ENCODE measurements around the gene SH3RF3.
"Not testable (repeated sequence)": the region's sequence is repeated elsewhere in the genome, so short reads cannot be mapped to it uniquely, and the experiment has no call there.

The SH3RF3 gene

DNA sequence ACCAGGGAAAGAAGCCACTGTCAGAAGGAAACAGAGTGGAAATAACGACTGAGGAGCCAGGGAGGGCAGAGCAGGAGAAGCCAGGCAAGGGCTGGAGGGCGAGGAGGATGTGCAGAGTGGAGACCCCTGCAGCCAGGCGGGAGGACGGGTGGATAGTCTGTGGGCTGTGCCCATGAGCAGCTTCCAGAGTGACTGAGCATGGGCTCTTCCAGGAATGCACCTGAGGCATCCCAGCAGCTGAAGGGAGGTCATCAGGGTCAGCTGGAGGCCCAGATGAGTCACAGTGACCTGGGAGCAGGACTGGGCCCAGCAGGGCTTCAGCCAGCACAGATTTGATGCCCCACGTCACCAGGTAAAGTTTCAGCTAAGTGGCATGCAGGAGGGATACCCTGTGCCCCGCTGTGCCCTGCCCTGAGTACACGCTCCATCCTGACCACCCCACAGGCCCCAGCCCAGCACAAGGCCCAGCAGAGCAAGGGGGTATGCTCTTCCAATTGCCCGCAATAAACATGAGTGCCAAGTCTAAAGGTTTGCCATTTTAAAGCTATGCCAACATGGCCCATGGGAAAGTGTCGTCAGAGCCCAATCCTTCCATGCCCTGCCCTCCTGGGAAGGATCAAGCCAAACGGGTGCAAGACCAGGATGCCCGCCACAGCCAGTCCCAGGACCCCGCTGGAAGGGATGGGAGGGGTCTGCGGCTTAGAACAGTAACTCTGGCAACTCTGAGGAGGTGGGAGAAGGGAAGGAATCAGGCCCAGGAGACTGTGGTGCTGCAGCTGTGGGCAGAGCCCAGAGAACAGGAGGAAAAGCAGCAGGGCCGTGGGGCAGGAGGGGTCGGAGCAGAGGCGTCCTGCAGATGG lies 399.1 kb downstream of the SH3RF3 start:
- ATAC-seq (no peak), DNase-seq (no peak)

GRCh38 chr2:109528811-109529501 lies 400.0 kb downstream of the SH3RF3 start:
- DNase-seq (no peak), ATAC-seq (peak; percentile 25)

DNA sequence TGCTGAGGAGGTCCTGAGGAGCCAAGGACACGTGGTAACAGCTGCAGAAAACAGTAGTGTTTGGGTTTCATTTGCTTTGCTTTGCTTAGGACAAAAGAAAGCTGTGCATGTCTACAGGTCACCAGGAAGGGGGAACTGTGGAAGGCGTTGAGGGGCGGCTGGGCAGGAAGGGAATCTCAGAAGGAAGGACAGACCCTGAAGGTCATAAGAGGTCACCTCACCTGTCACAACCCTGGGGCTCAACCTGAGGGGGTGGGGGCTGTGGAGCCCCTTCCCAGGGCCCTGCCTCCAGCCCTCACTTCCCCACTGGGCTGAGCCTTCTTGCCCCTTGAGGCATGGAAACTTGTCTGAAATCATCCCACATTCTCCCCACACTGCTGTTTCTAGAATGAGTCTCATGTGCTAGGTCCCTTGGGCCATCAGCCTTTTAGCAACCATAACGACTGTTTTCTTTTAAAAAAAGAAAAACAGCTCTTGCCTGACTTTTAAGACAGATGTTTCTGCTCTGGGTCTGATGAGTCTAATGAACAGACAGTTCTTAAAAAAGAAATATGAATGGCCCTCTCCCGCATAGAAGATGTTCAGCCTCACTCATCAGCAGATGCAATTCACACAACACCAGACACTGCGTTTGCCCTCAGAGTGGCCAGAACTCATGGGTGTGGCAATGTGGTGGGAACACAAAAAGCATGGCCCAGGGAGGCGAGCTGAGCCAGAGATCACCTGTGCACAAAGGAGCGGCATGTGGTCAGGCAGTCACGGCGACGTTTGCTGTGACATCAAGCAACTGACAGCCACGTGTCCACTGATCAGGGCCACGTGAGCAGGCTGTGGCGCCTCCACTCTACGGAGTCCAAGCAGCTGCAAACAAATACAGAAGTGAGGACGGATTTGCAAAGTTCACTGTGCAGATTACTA lies 400.8 kb downstream of the SH3RF3 start:
- DNase-seq: no peak

DNA sequence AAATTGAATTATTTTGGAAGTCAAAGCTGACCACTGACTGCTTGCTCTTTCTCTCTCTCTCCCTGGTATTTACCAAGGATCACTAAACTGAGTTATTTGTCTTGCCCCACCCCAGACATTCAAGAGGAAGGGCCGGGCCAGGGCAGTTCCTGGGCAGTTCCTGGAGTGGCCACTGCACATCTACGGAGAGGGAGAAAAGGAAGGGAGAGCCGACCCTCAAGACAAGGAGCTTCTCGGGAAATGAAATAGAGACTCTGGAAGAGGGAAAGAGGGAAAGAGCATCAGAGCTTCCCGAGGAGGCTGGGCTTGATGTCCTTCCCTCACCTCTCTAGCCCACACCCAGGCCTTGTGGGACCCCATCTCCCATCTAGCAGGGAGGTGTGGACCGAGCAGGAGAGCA lies 401.7 kb downstream of the SH3RF3 start:
- ATAC-seq: no peak
- DNase-seq: no peak

More for the DNA sequence above, 400.8 kb downstream of the SH3RF3 start:
- no peak for ATAC-seq

DNA sequence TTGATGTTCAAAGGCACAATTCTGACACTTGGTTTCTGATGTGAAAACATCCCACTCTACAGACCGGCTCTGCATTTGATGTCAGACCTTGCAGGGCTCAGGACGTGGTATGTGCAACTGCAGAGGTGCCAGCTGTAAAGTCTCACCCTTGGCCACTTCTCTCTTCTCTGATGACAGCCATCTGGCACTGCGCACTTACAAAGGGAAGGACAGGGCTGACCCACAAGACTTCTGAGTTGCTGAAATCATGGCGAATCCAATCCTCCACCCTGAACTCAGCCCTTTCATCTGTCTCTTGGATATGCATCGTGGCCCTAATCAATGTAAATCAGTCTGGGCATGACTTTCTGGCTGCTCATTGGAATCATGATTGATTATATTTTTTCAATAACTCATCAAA lies 402.2 kb downstream of the SH3RF3 start:
- no peak for ATAC-seq
- no peak for DNase-seq

- ATAC-seq (no peak), DNase-seq (no peak)
Measured at GRCh38 chr2:109531896-109532727, 403.1 kb downstream of the SH3RF3 start.

DNA sequence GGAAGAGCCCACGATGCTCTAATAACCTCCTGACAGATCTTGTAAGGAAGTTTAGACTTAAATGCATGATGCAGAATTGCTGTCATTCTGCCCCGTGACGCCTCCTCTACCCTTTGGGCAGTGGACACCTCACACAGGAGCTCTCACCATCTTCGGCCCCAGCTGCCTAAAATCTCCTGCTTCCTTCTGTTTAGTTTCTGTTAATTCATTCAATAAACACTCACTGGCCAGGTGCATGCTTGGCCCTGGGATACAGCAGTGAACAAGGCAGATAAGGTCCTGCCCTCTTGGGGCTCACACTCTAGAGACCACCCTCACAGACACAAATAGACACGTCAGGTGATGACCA lies 403.7 kb downstream of the SH3RF3 start:
- ATAC-seq: no peak

DNA sequence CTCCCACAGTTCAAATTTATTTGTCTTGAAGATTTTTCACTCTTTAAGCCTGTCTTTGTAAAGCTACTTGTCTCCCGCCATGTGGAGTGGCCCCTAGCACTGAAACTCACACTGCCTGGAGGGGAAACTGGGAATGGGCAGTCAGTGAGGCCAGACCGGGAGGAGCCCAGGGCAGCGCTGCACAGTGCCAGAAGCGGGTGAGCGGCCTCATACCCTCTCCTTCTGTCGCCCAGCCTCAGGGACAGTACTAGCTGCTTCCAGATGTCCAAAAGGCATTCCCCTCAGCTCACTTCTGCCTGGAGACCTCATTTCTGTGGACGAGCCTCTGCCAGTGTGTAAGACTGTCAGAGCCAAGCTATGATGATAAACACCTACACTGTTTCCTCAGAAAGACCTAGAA lies 404.8 kb downstream of the SH3RF3 start:
- DNase-seq (no peak), ATAC-seq (no peak)

More for the DNA sequence above, 403.7 kb downstream of the SH3RF3 start:
- DNase-seq: no peak

GRCh38 chr2:109535217-109535946 lies 406.4 kb downstream of the SH3RF3 start:
- no peak for DNase-seq
- ATAC-seq: no peak

GRCh38 chr2:109536556-109536955 lies 407.6 kb downstream of the SH3RF3 start:
- not testable (repeated sequence) for ATAC-seq, DNase-seq

- DNase-seq: no peak
- ATAC-seq: no peak
Measured at GRCh38 chr2:109537565-109538222, 408.7 kb downstream of the SH3RF3 start.

DNA sequence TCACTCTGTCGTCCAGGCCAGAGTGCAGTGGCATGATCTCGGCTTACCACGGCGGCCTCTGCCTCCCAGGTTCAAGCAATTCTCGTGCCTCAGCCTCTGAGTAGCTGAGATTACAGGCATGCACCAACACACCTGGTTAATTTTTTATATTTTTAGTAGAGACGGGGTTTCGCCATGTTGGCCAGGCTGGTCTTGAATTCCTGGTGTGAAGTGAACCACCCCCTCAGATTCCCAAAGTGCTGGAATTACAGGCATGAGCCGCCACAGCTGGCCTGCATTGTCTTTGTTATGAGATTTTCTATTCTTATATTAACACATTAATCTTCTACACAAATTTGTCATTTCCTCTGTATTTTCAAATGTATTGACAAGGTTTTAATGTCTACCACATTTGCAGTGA lies 409.5 kb downstream of the SH3RF3 start:
- ATAC-seq (no peak), DNase-seq (no peak)

DNA sequence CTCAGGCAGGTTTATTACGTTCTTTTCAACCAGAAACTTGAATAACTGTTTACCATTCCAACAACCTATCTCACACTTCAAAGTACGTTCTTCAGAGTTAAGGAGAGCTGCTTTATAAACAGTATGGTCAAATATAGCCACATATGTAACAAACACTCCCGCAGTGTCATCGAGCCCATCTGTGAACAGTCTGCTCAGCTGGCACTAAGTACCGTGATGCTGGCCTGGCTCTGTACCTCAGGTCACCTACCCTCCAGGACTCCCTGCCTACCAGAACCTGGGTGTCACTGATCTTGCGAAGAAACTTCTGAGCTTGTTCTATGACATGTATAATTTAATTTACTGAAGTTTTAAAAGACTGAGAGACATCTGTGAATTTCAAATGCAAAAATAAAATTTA lies 413.4 kb downstream of the SH3RF3 start:
- ATAC-seq: no peak

DNA sequence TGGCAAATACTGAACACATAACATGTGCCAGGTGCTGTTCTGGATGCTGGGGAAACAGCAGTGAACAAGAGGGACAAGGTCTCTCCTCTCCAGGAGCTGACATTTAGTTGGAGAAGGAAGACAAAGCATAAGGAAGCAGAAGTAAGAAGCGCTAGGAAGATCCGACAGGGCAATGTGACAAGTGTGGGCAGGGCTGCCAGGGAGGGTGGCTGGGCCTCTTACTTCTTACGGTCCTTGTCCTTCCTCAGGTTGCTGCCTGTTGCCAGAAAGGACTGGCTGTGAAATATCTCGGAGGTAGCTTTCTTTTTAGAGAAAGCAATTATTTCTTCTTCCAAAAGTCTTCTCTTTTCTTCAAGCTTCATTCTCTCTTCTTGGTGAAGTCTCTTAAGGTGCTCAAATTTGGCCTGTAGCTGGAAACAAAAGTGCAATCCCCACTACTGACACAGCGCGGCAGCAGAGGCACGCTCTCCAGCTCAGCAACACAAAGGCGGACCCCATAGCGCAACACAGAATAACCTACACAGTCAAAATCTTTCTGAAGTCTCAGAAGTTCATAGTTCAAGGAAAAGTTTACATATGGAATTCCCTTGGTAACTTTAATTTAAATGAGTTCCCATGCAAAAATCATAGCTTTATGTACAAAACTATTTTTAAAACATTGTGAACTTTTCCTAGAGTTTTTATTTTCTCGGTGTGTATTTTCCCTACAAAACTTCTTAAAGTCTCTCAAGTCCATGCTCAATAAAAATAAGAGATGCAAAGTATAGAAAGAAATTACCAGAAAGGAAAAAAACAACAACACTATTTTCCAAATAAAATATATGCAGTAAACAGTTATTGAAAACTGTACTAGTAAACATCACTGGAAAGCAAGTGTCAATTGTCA lies 417.1 kb downstream of the SH3RF3 start:
- peak; percentile 76 for ATAC-seq

More for the DNA sequence above, 413.4 kb downstream of the SH3RF3 start:
- DNase-seq: no peak

GRCh38 chr2:109547280-109547679 lies 418.3 kb downstream of the SH3RF3 start:
- no peak for ATAC-seq
- no peak for DNase-seq

More for the DNA sequence above, 417.1 kb downstream of the SH3RF3 start:
- peak; percentile 68 for DNase-seq

DNA sequence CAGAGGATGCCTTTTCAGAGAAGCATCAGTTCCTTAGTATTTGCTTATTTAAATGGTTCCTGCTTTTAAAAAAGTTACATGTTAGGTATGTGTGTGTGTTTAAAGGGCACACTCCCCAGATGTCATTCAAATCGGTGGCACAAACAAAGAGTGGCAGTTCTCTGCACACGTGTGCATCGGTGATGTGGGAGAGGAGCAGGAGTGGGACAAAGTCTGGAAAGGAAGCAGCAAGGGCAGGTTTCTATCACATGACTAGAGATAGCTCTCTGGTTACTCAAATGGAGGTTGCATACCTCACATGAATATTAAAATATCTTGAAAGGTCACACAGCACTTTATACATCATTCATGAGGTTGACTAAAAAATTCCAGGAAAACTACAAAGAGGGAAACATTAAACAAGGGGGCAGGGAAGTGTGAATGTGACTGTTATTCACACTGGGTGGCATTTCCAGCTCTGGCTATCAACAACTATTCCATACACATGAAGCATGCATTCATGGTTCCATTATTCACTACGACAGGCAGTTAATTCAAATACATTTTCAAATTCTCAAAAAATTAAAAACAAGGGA lies 420.1 kb downstream of the SH3RF3 start:
- DNase-seq: no peak
- peak; percentile 6 for ATAC-seq

Measured in stimulated activated naive CD8-positive, alpha-beta T cell treated with anti-CD3 and anti-CD28 coated beads, Interleukin-15, Interleukin-2, amounts not matched to agents 100 U/mL and 50 U/mL, for 24 hours (primary cell).